Measurements from ENCODE around the gene ROBO2.

Gene ROBO2

DNA sequence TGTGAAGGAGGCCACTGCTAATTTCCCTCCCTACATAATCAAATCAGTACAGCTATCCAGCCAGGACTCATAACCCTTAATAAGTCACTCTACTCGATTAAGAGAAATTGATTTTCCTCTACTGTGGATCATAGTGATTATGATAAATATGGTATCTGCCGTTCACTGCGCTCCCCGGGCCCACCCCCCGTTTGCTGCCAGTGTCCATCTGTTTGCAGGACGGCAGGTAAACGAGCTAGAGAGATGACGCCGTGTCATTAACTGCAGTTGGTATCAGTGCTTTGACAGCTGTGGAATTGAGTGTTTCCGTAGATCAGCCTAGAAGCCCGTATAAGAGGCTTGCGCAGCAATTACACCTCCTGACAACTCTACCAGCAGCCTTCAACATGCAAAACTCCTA, 94.9 kb downstream of the ROBO2 start:
- H3K4me3 ChIP-seq (ENCODE audit: low read depth, low read length) = no peak overlapping the region
- H3K36me3 ChIP-seq (ENCODE audit: control insufficient read depth in 2 of 2, insufficient read depth in 1 of 2, low read length in 2 of 2) = no peaks in the 10 kb centered on the region
- no peaks in the 10 kb centered on the region for H3K4me1 ChIP-seq (ENCODE audit: control insufficient read depth, insufficient read depth, low read length)
- POLR2A ChIA-PET = no interaction called here
- no peaks in the 10 kb centered on the region for H3K9me3 ChIP-seq (ENCODE audit: control insufficient read depth, insufficient read depth, low read depth, low read length)
- H3K27ac ChIP-seq (ENCODE audit: extremely low read depth, low read depth, low read length) = no peak overlapping the region
- CTCF ChIA-PET = interaction anchor here (0.6 kb wide), 1 partner anchor 31 kb away, joined by 3 read pairs; no protein-coding TSS in a partner anchor
- TF ChIP-seq HOXA7 (CRISPR knock-in tag; IDR thresholded peaks at IDR 0.05; ENCODE audit: borderline replicate concordance) (no peak), TSHZ1 (tag by site-specific recombination; IDR thresholded peaks at IDR 0.05; ENCODE audit: borderline replicate concordance) (no peak), SCRT2 (tag by site-specific recombination; IDR thresholded peaks at IDR 0.05) (no peak), ZNF133 (tag by site-specific recombination; IDR thresholded peaks at IDR 0.05) (no peak), ZNF169 (tag by site-specific recombination; IDR thresholded peaks at IDR 0.05) (no peak), ZFP37 (tag by site-specific recombination; IDR thresholded peaks at IDR 0.05) (no peak), ZNF837 (tag by site-specific recombination; IDR thresholded peaks at IDR 0.05) (no peak), YY1 (tag by site-specific recombination; IDR thresholded peaks at IDR 0.05) (no peak), ZNF580 (tag by site-specific recombination; IDR thresholded peaks at IDR 0.05) (no peak)
- TF ChIP-seq, protein P1, sequence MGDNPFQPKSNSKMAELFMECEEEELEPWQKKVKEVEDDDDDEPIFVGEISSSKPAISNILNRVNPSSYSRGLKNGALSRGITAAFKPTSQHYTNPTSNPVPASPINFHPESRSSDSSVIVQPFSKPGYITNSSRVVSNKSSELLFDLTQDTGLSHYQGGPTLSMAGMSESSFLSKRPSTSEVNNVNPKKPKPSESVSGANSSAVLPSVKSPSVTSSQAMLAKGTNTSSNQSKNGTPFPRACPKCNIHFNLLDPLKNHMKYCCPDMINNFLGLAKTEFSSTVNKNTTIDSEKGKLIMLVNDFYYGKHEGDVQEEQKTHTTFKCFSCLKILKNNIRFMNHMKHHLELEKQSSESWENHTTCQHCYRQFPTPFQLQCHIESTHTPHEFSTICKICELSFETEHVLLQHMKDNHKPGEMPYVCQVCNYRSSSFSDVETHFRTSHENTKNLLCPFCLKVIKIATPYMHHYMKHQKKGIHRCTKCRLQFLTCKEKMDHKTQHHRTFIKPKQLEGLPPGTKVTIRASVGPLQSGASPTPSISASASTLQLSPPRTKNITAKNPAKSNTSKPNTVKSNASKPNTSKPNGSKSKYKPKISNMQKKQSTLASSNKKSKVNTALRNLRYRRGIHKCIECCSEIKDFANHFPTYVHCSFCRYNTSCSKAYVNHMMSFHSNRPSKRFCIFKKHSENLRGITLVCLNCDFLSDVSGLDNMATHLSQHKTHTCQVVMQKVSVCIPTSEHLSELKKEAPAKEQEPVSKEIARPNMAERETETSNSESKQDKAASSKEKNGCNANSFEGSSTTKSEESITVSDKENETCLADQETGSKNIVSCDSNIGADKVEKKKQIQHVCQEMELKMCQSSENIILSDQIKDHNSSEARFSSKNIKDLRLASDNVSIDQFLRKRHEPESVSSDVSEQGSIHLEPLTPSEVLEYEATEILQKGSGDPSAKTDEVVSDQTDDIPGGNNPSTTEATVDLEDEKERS (tag by site-specific recombination; IDR thresholded peaks at IDR 0.05) = no peak

DNA sequence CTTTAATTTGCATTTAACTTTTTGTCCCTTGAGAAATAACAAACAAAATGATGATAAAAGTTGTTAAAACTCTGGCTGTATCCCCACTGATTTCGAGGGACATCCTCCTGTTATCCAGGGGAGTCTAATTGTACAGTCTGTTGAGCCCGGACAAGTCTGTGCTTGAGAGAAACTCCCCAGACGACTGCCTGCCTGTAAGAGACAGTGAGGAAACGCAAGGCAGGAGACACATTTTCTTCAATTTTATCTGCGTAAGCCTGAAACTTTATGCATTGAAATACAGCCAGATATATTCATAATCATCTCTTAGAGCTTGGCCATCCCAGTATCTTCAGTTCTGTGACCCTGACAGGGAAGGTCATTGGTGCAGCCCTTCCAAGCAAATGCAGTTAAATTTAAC, 97.7 kb downstream of the ROBO2 start:
- no peaks in the 10 kb centered on the region for H3K9me3 ChIP-seq (ENCODE audit: control insufficient read depth, insufficient read depth, low read depth, low read length)
- no peaks in the 10 kb centered on the region for H3K4me1 ChIP-seq (ENCODE audit: control insufficient read depth, insufficient read depth, low read length)
- CTCF ChIA-PET = no interaction called here
- no peak for TF ChIP-seq ZNF48 (tag by site-specific recombination; IDR thresholded peaks at IDR 0.05)
- TF ChIP-seq, protein P2, sequence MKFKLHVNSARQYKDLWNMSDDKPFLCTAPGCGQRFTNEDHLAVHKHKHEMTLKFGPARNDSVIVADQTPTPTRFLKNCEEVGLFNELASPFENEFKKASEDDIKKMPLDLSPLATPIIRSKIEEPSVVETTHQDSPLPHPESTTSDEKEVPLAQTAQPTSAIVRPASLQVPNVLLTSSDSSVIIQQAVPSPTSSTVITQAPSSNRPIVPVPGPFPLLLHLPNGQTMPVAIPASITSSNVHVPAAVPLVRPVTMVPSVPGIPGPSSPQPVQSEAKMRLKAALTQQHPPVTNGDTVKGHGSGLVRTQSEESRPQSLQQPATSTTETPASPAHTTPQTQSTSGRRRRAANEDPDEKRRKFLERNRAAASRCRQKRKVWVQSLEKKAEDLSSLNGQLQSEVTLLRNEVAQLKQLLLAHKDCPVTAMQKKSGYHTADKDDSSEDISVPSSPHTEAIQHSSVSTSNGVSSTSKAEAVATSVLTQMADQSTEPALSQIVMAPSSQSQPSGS (tag by site-specific recombination; IDR thresholded peaks at IDR 0.05; ENCODE audit: low read depth) = no peak
- TF ChIP-seq ZNF16 (tag by site-specific recombination; IDR thresholded peaks at IDR 0.05; ENCODE audit: low read depth) = no peak
- TF ChIP-seq ZNF2 (tag by site-specific recombination; IDR thresholded peaks at IDR 0.05) = no peak
- TF ChIP-seq, protein P3, sequence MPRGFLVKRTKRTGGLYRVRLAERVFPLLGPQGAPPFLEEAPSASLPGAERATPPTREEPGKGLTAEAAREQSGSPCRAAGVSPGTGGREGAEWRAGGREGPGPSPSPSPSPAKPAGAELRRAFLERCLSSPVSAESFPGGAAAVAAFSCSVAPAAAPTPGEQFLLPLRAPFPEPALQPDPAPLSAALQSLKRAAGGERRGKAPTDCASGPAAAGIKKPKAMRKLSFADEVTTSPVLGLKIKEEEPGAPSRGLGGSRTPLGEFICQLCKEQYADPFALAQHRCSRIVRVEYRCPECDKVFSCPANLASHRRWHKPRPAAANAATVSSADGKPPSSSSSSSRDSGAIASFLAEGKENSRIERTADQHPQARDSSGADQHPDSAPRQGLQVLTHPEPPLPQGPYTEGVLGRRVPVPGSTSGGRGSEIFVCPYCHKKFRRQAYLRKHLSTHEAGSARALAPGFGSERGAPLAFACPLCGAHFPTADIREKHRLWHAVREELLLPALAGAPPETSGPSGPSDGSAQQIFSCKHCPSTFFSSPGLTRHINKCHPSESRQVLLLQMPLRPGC (tag by site-specific recombination; IDR thresholded peaks at IDR 0.05) = no peak
- TF ChIP-seq ZXDB (tag by site-specific recombination; IDR thresholded peaks at IDR 0.05) = no peak
- TF ChIP-seq, protein P4, sequence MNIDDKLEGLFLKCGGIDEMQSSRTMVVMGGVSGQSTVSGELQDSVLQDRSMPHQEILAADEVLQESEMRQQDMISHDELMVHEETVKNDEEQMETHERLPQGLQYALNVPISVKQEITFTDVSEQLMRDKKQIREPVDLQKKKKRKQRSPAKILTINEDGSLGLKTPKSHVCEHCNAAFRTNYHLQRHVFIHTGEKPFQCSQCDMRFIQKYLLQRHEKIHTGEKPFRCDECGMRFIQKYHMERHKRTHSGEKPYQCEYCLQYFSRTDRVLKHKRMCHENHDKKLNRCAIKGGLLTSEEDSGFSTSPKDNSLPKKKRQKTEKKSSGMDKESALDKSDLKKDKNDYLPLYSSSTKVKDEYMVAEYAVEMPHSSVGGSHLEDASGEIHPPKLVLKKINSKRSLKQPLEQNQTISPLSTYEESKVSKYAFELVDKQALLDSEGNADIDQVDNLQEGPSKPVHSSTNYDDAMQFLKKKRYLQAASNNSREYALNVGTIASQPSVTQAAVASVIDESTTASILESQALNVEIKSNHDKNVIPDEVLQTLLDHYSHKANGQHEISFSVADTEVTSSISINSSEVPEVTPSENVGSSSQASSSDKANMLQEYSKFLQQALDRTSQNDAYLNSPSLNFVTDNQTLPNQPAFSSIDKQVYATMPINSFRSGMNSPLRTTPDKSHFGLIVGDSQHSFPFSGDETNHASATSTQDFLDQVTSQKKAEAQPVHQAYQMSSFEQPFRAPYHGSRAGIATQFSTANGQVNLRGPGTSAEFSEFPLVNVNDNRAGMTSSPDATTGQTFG (tag by site-specific recombination; IDR thresholded peaks at IDR 0.05; ENCODE audit: borderline replicate concordance) = no peak
- no peak for TF ChIP-seq ZNF138 (tag by site-specific recombination; IDR thresholded peaks at IDR 0.05; ENCODE audit: borderline replicate concordance)
- TF ChIP-seq ZNF558 (tag by site-specific recombination; IDR thresholded peaks at IDR 0.05) = no peak
- TF ChIP-seq ZNF202 (tag by site-specific recombination; IDR thresholded peaks at IDR 0.05; ENCODE audit: borderline replicate concordance) = no peak
- no peak for TF ChIP-seq ZFP69B (tag by site-specific recombination; IDR thresholded peaks at IDR 0.05)
- POLR2A ChIA-PET = no interaction called here
- no peaks in the 10 kb centered on the region for H3K36me3 ChIP-seq (ENCODE audit: control insufficient read depth in 2 of 2, insufficient read depth in 1 of 2, low read length in 2 of 2)
- no peak overlapping the region for H3K4me3 ChIP-seq (ENCODE audit: low read depth, low read length)
- H3K27ac ChIP-seq (ENCODE audit: extremely low read depth, low read depth, low read length) = no peak overlapping the region

Measured in HEK293 (cell line).